SJCRH30 (cell line): ENCODE results near the gene ECE2. TPM values are rescaled to one million over a fixed set of nuclear protein-coding genes. Genes with fewer than 3 reads are reported as not detected.
"Not testable (repeated sequence)": the region's sequence is repeated elsewhere in the genome, so short reads cannot be mapped to it uniquely, and the experiment has no call there.

Experiments
- DNase-seq, 2 experiments: peaks; one replicate each; pipeline ENCODE4 v3.0.0-alpha.2; 2015 to 2020
- H3K27ac ChIP-seq: fragments of 250-450 bp; sonication (Bioruptor Pico); 2 replicates; pipeline ENCODE4 v1.5.1; 2020; ENCODE audit warnings: mild to moderate bottlenecking, moderate library complexity
- H3K27me3 ChIP-seq: fragments of 250-450 bp; sonication (Bioruptor Pico); 2 replicates; pipeline ENCODE4 v1.5.1; 2020; ENCODE audit warnings: mild to moderate bottlenecking, moderate library complexity
- H3K36me3 ChIP-seq: fragments of 250-450 bp; sonication (Bioruptor Pico); 2 replicates; pipeline ENCODE4 v1.5.1; 2020; ENCODE audit warnings: mild to moderate bottlenecking, moderate library complexity
- H3K4me1 ChIP-seq: fragments of 250-450 bp; sonication (Bioruptor Pico); 2 replicates; pipeline ENCODE4 v1.5.1; 2020; ENCODE audit warnings: mild to moderate bottlenecking, moderate library complexity
- H3K4me3 ChIP-seq: fragments of 250-450 bp; sonication (Bioruptor Pico); 2 replicates; pipeline ENCODE4 v1.5.1; 2020; ENCODE audit warnings: mild to moderate bottlenecking, moderate library complexity
- H3K9me3 ChIP-seq: fragments of 250-450 bp; sonication (Bioruptor Pico); replicated peaks from 2 replicates; pipeline ENCODE4 v1.5.1; 2020; ENCODE audit warnings: mild to moderate bottlenecking, moderate library complexity
- total RNA-seq: library from RNA; depleted of rRNA; stranded (reverse); fragments of >200 nt; shearing (Covaris generic); gene quantifications from 2 replicates; pipeline ENCODE4 v1.2.3, GENCODE V29; 2014

The ECE2 gene
- total RNA-seq, 1 experiment from 2014 or later, result not detected

- Histone ChIP-seq H3K4me1 (no peaks in the 10 kb centered on the region), H3K4me3 (peak overlapping the region; percentile 88), H3K36me3 (no peaks in the 10 kb centered on the region), H3K27ac (no peak overlapping the region; the same call in 1 of the 2 replicates), H3K9me3 (no peaks in the 10 kb centered on the region), H3K27me3 (no peaks in the 10 kb centered on the region)
- DNase-seq, result peak; percentile 86 to 96
These were observed 25.5 kb upstream of the ECE2 start for GRCh38 chr3:184250167-184250828.

- Histone ChIP-seq H3K27ac (no peak overlapping the region), H3K9me3 (no peaks in the 10 kb centered on the region), H3K27me3 (no peaks in the 10 kb centered on the region), H3K4me3 (no peak overlapping the region), H3K4me1 (no peaks in the 10 kb centered on the region; the same call in 1 of the 2 replicates), H3K36me3 (no peaks in the 10 kb centered on the region)
- DNase-seq, result no peak
These were observed 20.4 kb upstream of the ECE2 start for GRCh38 chr3:184255291-184256039.

GRCh38 chr3:184257083-184257915, 18.5 kb upstream of the ECE2 start:
- H3K27ac ChIP-seq, result no peak overlapping the region
- H3K36me3 ChIP-seq, result no peaks in the 10 kb centered on the region
- no peaks in the 10 kb centered on the region for H3K9me3 ChIP-seq
- no peak overlapping the region for H3K4me3 ChIP-seq
- no peaks in the 10 kb centered on the region for H3K27me3 ChIP-seq
- DNase-seq, result no peak
- no peaks in the 10 kb centered on the region; the same call in 1 of the 2 replicates for H3K4me1 ChIP-seq

- Histone ChIP-seq H3K36me3 (no peaks in the 10 kb centered on the region), H3K4me1 (peaks cover 3% of the 10 kb centered on the region; the same call in 1 of the 2 replicates), H3K4me3 (no peak overlapping the region), H3K27me3 (no peaks in the 10 kb centered on the region), H3K9me3 (no peaks in the 10 kb centered on the region), H3K27ac (no peak overlapping the region)
- no peak for DNase-seq
These were observed 16.9 kb upstream of the ECE2 start for GRCh38 chr3:184258926-184259325.

GRCh38 chr3:184259396-184259877, 16.4 kb upstream of the ECE2 start:
- peaks cover 3% of the 10 kb centered on the region; the same call in 1 of the 2 replicates for H3K4me1 ChIP-seq
- H3K27ac ChIP-seq, result no peak overlapping the region
- no peaks in the 10 kb centered on the region for H3K27me3 ChIP-seq
- no peak for DNase-seq
- no peak overlapping the region for H3K4me3 ChIP-seq
- H3K9me3 ChIP-seq, result no peaks in the 10 kb centered on the region
- no peaks in the 10 kb centered on the region for H3K36me3 ChIP-seq

- Histone ChIP-seq H3K27me3 (no peaks in the 10 kb centered on the region), H3K4me3 (peak overlapping the region; percentile 72)
These were observed 15.7 kb upstream of the ECE2 start for GRCh38 chr3:184259878-184260723.

GRCh38 chr3:184260724-184261269, 15.0 kb upstream of the ECE2 start:
- Histone ChIP-seq H3K27me3 (no peaks in the 10 kb centered on the region), H3K4me1 (peaks cover 3% of the 10 kb centered on the region; the same call in 1 of the 2 replicates), H3K27ac (peak overlapping the region; percentile 29; the same call in 1 of the 2 replicates), H3K36me3 (no peaks in the 10 kb centered on the region), H3K9me3 (no peaks in the 10 kb centered on the region), H3K4me3 (peak overlapping the region; percentile 72)
- no peak for DNase-seq

More at GRCh38 chr3:184259878-184260723, 15.7 kb upstream of the ECE2 start:
- Histone ChIP-seq H3K36me3 (no peaks in the 10 kb centered on the region), H3K27ac (no peak overlapping the region), H3K9me3 (no peaks in the 10 kb centered on the region), H3K4me1 (peaks cover 3% of the 10 kb centered on the region; the same call in 1 of the 2 replicates)
- DNase-seq, result no peak

GRCh38 chr3:184261270-184261853, 14.5 kb upstream of the ECE2 start, which contains the start of gene CAMK2N2:
Gene CAMK2N2 (minus strand): TSS chr3:184261553. CDS start chr3:184261285, 268 bp downstream.
- no peaks in the 10 kb centered on the region for H3K27me3 ChIP-seq
- H3K4me1 ChIP-seq, result peaks cover 3% of the 10 kb centered on the region; the same call in 1 of the 2 replicates
- peak; percentile 91 to 93 for DNase-seq
- no peaks in the 10 kb centered on the region for H3K9me3 ChIP-seq
- H3K36me3 ChIP-seq, result no peaks in the 10 kb centered on the region
- H3K27ac ChIP-seq, result peak within 1 kb of the TSS; percentile 57
- peak within 1 kb of the TSS; percentile 72 for H3K4me3 ChIP-seq

- peaks cover 3% of the 10 kb centered on the region; the same call in 1 of the 2 replicates for H3K4me1 ChIP-seq
- no peaks in the 10 kb centered on the region for H3K9me3 ChIP-seq
- DNase-seq, result peak in 1 of 2 experiments; percentile 24
- H3K36me3 ChIP-seq, result no peaks in the 10 kb centered on the region
- H3K27me3 ChIP-seq, result no peaks in the 10 kb centered on the region
- peak overlapping the region; percentile 72 for H3K4me3 ChIP-seq
- H3K27ac ChIP-seq, result peak overlapping the region; percentile 57
These were observed 13.7 kb upstream of the ECE2 start for GRCh38 chr3:184261854-184262763.

GRCh38 chr3:184262764-184263179, 13.1 kb upstream of the ECE2 start:
- peaks cover 3% of the 10 kb centered on the region; the same call in 1 of the 2 replicates for H3K4me1 ChIP-seq
- no peaks in the 10 kb centered on the region for H3K36me3 ChIP-seq
- peak overlapping the region; percentile 72 for H3K4me3 ChIP-seq
- no peak overlapping the region for H3K27ac ChIP-seq
- H3K27me3 ChIP-seq, result no peaks in the 10 kb centered on the region
- H3K9me3 ChIP-seq, result no peaks in the 10 kb centered on the region
- DNase-seq, result no peak

- not testable (repeated sequence) for H3K4me1 ChIP-seq, H3K9me3 ChIP-seq, H3K27me3 ChIP-seq, H3K4me3 ChIP-seq, DNase-seq, H3K36me3 ChIP-seq, H3K27ac ChIP-seq
These were observed 8.6 kb upstream of the ECE2 start for GRCh38 chr3:184267249-184267648.

GRCh38 chr3:184272269-184272668, 3.6 kb upstream of the ECE2 start:
- H3K27ac ChIP-seq, result no peak overlapping the region
- H3K27me3 ChIP-seq, result peaks cover 19% of the 10 kb centered on the region
- H3K4me3 ChIP-seq, result no peak overlapping the region
- no peaks in the 10 kb centered on the region for H3K36me3 ChIP-seq
- no peak for DNase-seq
- H3K9me3 ChIP-seq, result no peaks in the 10 kb centered on the region
- no peaks in the 10 kb centered on the region for H3K4me1 ChIP-seq
